MM.1S (cell line): ENCODE measurements around the gene TMEM239.

Source experiments
- DNase-seq: peaks from one replicate; pipeline ENCODE4 v3.0.0-alpha.2; 2015
- H2AFZ ChIP-seq: fragments of 300-600 bp; sonication (generic); 2 replicates; pipeline ENCODE4 v1.6.0; 2016; ENCODE audit warnings: antibody characterized with exemption, low read length
- H3F3A ChIP-seq: fragments of 300-600 bp; sonication (generic); 2 replicates; pipeline ENCODE4 v1.6.1; 2016; ENCODE audit warnings: mild to moderate bottlenecking, antibody characterized with exemption, low read length, moderate library complexity, mixed read lengths; ENCODE audit not compliant: insufficient read depth
- H3K27ac ChIP-seq: fragments of 300-600 bp; sonication (generic); 2 replicates; pipeline ENCODE4 v1.5.1; 2016; ENCODE audit warnings: mild to moderate bottlenecking, low read length
- H3K27me3 ChIP-seq: fragments of 300-600 bp; sonication (generic); replicated peaks from 2 replicates; pipeline ENCODE4 v1.6.0; 2016; ENCODE audit warnings: low read length; ENCODE audit not compliant: insufficient read depth
- H3K36me3 ChIP-seq: fragments of 300-600 bp; sonication (generic); replicated peaks from 2 replicates; pipeline ENCODE4 v1.6.1; 2016; ENCODE audit warnings: mild to moderate bottlenecking, low read length, mixed read lengths; ENCODE audit not compliant: insufficient read depth
- H3K4me1 ChIP-seq: fragments of 300-600 bp; sonication (generic); 2 replicates; pipeline ENCODE4 v1.6.1; 2016; ENCODE audit warnings: low read length, mixed read lengths
- H3K4me2 ChIP-seq: fragments of 300-600 bp; sonication (generic); 2 replicates; pipeline ENCODE4 v1.6.0; 2016; ENCODE audit warnings: low read depth, low read length
- H3K4me3 ChIP-seq: fragments of 300-600 bp; sonication (generic); 2 replicates; pipeline ENCODE4 v1.5.1; 2016; ENCODE audit warnings: low read length, mixed read lengths
- H3K79me2 ChIP-seq: fragments of 300-600 bp; sonication (generic); 2 replicates; pipeline ENCODE4 v1.6.1; 2016; ENCODE audit warnings: mixed run types, low read length, mixed read lengths
- H3K9ac ChIP-seq: fragments of 300-600 bp; sonication (generic); 2 replicates; pipeline ENCODE4 v1.6.1; 2016; ENCODE audit warnings: low read length, mixed read lengths
- H3K9me2 ChIP-seq: fragments of 300-600 bp; sonication (generic); replicated peaks from 2 replicates; pipeline ENCODE4 v1.6.1; 2016; ENCODE audit warnings: mild to moderate bottlenecking, low read length, mixed read lengths; ENCODE audit not compliant: insufficient read depth
- H3K9me3 ChIP-seq: fragments of 300-600 bp; sonication (generic); replicated peaks from 2 replicates; pipeline ENCODE4 v1.6.1; 2016; ENCODE audit warnings: mild to moderate bottlenecking, low read length, mixed read lengths; ENCODE audit not compliant: insufficient read depth
- H4K20me1 ChIP-seq: fragments of 300-600 bp; sonication (generic); 2 replicates; pipeline ENCODE4 v1.6.1; 2016; ENCODE audit warnings: mild to moderate bottlenecking, low read length, moderate library complexity, mixed read lengths; ENCODE audit not compliant: insufficient read depth
- CTCF ChIP-seq: fragments of 300-600 bp; sonication (generic); IDR thresholded peaks from 2 replicates; pipeline ENCODE4 v1.5.1; 2016; ENCODE audit warnings: antibody characterized with exemption, low read length, mixed read lengths
- EZH2 ChIP-seq: fragments of 300-600 bp; sonication (generic); optimal IDR thresholded peaks from 2 replicates; pipeline ENCODE3; 2017; ENCODE audit warnings: low read depth, mild to moderate bottlenecking, antibody characterized with exemption, low read length, mixed read lengths
- EZH2phosphoT487 ChIP-seq: fragments of 300-600 bp; sonication (generic); IDR thresholded peaks from 2 replicates; pipeline ENCODE4 v1.6.1; 2018; ENCODE audit warnings: antibody characterized with exemption, low read length

The TMEM239 gene

DNA sequence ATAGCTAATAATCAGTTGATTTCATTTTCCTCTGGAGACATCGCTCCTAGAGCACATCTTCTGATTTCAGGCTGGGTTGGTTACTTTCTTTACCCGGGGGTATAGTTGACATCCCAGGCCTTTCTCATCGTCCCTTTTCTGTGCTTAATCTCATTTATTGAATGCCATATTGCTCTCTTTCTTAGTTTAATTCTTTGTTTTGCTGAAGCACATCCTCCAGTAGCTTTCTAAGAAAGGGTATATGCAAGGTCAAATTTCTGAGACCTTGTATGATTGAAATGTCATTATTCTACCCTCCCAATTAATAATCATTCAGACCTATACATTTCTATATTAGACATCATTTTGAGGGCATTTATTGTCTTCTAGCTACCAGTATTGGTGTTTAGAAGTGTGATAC lies 4.0 kb upstream of the TMEM239 start:
- no peak for DNase-seq
- H3K4me1 ChIP-seq, result no peaks in the 10 kb centered on the region
- no peak overlapping the region for H3K9ac ChIP-seq
- no peaks in the 10 kb centered on the region for H3K36me3 ChIP-seq
- H2AFZ ChIP-seq, result no peak overlapping the region
- H3K4me3 ChIP-seq, result no peak overlapping the region
- no peaks in the 10 kb centered on the region for H3K79me2 ChIP-seq
- H3K27me3 ChIP-seq, result peaks cover 7% of the 10 kb centered on the region
- H3K9me3 ChIP-seq, result no peaks in the 10 kb centered on the region
- no peak overlapping the region for H3K4me2 ChIP-seq
- H4K20me1 ChIP-seq, result no peaks in the 10 kb centered on the region
- no peak overlapping the region for H3K27ac ChIP-seq
- TF ChIP-seq CTCF (no peak), EZH2 (no peak), EZH2phosphoT487 (no peak)
- no peaks in the 10 kb centered on the region for H3K9me2 ChIP-seq
- H3F3A ChIP-seq, result no peaks in the 10 kb centered on the region

DNA sequence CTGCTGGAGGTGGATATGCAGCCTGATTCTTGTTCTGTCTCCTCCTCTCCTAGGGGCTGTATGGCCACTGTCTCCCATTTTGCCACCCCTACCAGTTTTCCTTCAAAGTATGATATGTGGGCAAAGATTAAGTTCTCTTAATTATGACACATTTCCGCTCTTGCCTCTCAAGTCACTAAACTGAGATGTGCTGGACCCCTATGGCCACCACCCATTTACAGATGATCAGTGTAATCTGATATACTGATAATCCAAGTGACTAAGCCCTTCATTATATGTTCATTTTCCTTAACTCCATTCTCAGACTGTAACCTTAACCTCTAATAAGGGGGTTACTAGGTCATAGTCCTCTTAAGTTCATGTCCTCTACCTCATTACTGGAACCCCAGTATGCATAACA lies 2.1 kb upstream of the TMEM239 start:
- Histone ChIP-seq H3K79me2 (no peaks in the 10 kb centered on the region), H3K4me3 (no peak overlapping the region), H3K4me1 (no peaks in the 10 kb centered on the region), H2AFZ (no peak overlapping the region), H4K20me1 (no peaks in the 10 kb centered on the region), H3F3A (no peaks in the 10 kb centered on the region), H3K9ac (no peak overlapping the region), H3K9me2 (no peaks in the 10 kb centered on the region), H3K4me2 (no peak overlapping the region), H3K27me3 (no peaks in the 10 kb centered on the region), H3K9me3 (no peaks in the 10 kb centered on the region), H3K27ac (no peak overlapping the region), H3K36me3 (no peaks in the 10 kb centered on the region)
- TF ChIP-seq EZH2 (no peak), CTCF (no peak), EZH2phosphoT487 (no peak)
- DNase-seq, result no peak

DNA sequence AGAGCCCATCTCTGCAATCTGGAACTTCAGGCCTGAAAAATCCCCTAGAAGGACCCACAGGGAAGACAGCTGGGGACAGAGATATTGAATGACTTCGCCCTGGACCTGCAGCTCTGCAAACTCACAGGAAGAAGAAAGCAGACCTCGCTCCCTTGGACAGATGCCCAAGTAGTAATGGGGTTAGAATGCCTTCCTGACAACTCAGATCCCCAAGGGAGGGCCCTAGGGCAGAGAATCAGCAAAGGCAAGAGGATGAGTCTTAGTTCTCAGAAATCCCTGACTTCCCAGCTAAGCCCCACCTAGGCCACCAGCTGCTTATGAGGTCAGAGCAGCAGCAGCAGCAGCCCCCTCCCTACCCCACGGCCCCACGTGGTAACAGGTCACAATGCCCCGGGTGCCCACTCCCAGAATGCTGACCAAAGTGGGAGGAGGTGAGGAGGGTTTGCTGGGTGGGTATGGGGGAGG lies 1.5 kb upstream of the TMEM239 start, which contains the start of gene C20orf141:
C20orf141 (plus strand) TSS at position 401 of the 465 bp plus-strand sequence. CDS start 198 bp downstream, outside the sequence.
- no peaks in the 10 kb centered on the region for H4K20me1 ChIP-seq
- no peaks in the 10 kb centered on the region for H3K9me2 ChIP-seq
- H3K4me2 ChIP-seq, result no peak within 1 kb of the TSS
- no peak within 1 kb of the TSS for H3K9ac ChIP-seq
- H3K4me3 ChIP-seq, result no peak within 1 kb of the TSS
- no peaks in the 10 kb centered on the region for H3F3A ChIP-seq
- H2AFZ ChIP-seq, result no peak within 1 kb of the TSS
- TF ChIP-seq EZH2phosphoT487 (no peak), EZH2 (no peak), CTCF (no peak)
- no peaks in the 10 kb centered on the region for H3K27me3 ChIP-seq
- no peaks in the 10 kb centered on the region for H3K36me3 ChIP-seq
- H3K4me1 ChIP-seq, result no peaks in the 10 kb centered on the region
- no peaks in the 10 kb centered on the region for H3K9me3 ChIP-seq
- H3K27ac ChIP-seq, result no peak within 1 kb of the TSS
- H3K79me2 ChIP-seq, result no peaks in the 10 kb centered on the region
- DNase-seq, result no peak
